HepG2 (cell line): ENCODE data around the gene DCAF15. TPM values are rescaled to one million over a fixed set of nuclear protein-coding genes. Genes with fewer than 3 reads are reported as not detected.

Experiments
- ATAC-seq: fragments of 200-7000 bp; cut with Tn5 transposase; 3 replicates; pipeline ENCODE4 v1.9.1; 2020; ENCODE audit warnings: mild to moderate bottlenecking, moderate library complexity
- BruUV-seq: library from RNA; stranded (reverse); fragments of 400-500 nt; replicated peaks from 2 replicates; lab custom pipeline; 2021; lab: Mats Ljungman, UMichigan
- CTCF ChIA-PET: fragments of 300-600 bp; formaldehyde crosslinking; extraction: SDS; loops from one replicate; lab custom pipeline; 2021; ENCODE audit warnings: low total read pairs, inconsistent platforms, low intra/inter-chr PET ratio; lab: Yijun Ruan, JAX
- POLR2A ChIA-PET: fragments of 350-600 bp; sonication (Branson Sonifier 250); formaldehyde crosslinking; loops from one replicate; lab custom pipeline; 2020; ENCODE audit warnings: antibody characterized with exemption, inconsistent platforms; lab: Yijun Ruan, JAX
- DNase-seq: peaks from one replicate; pipeline ENCODE4 v3.0.0-alpha.2; 2015; ENCODE audit warnings: low spot score
- FAIRE-seq: peaks from 3 replicates; lab custom pipeline; 2011; peaks lifted over from hg19 to GRCh38; lab: Jason Lieb, UNC
- H2AFZ ChIP-seq: one replicate; pipeline ENCODE4 v1.6.1; 2011; ENCODE audit warnings: low read length, inconsistent platforms
- H3K27ac ChIP-seq: fragments of 300-600 bp; 3 replicates; pipeline ENCODE4 v1.8.0; 2011; ENCODE audit warnings: mixed run types, mild to moderate bottlenecking, mixed read lengths, low read length, inconsistent platforms; ENCODE audit not compliant: insufficient read depth; ENCODE audit errors: extremely low read length
- H3K27me3 ChIP-seq, 2 experiments: fragments of 200-600 bp in 1 of 2; 2 replicates in 1 of 2; 3 replicates in 1 of 2; pipeline versions ENCODE4 v1.6.0 to v1.8.0; 2011; ENCODE audit warnings: low read length in 2 of 2, mild to moderate bottlenecking in 2 of 2, moderate library complexity in 2 of 2, inconsistent platforms in 1 of 2; ENCODE audit not compliant: insufficient read depth in 2 of 2, control insufficient read depth in 1 of 2
- H3K36me3 ChIP-seq, 2 experiments: fragments of 200-600 bp in 1 of 2; replicated peaks in 1 of 2; 2 replicates in 1 of 2; 3 replicates in 1 of 2; pipeline versions ENCODE4 v1.5.1 to v1.8.0; 2011; ENCODE audit warnings: low read length in 2 of 2, inconsistent platforms in 1 of 2; ENCODE audit not compliant: insufficient read depth in 2 of 2, control insufficient read depth in 1 of 2
- H3K4me1 ChIP-seq: 2 replicates; pipeline ENCODE4 v1.5.1; 2012; ENCODE audit warnings: low read length, inconsistent platforms; ENCODE audit not compliant: insufficient read depth
- H3K4me2 ChIP-seq: 2 replicates; pipeline ENCODE4 v1.6.0; 2011; ENCODE audit warnings: low read depth, low read length, inconsistent platforms
- H3K4me3 ChIP-seq, 3 experiments: fragments of 200-600 bp in 1 of 3; sonication (generic), shearing (Covaris generic) in 1 of 3; replicated peaks in 1 of 3; 2 replicates each; pipeline ENCODE4 v1.5.1; 2011 to 2016; ENCODE audit warnings: low read length in 3 of 3, inconsistent platforms in 2 of 3, low read depth in 2 of 3, mild to moderate bottlenecking in 2 of 3, control low read depth in 1 of 3, mixed read lengths in 1 of 3; ENCODE audit not compliant: insufficient read depth in 1 of 3
- H3K79me2 ChIP-seq: one replicate; pipeline ENCODE4 v1.6.1; 2011; ENCODE audit warnings: low read length, inconsistent platforms; ENCODE audit not compliant: insufficient read depth
- H3K9ac ChIP-seq: 2 replicates; pipeline ENCODE4 v1.6.0; 2011; ENCODE audit warnings: mild to moderate bottlenecking, low read depth, low read length, inconsistent platforms; ENCODE audit not compliant: insufficient read depth
- H3K9me3 ChIP-seq: 2 replicates; pipeline ENCODE4 v1.5.1; 2012; ENCODE audit warnings: mild to moderate bottlenecking, low read length
- H4K20me1 ChIP-seq: 2 replicates; pipeline ENCODE4 v1.6.0; 2011; ENCODE audit warnings: inconsistent platforms, mild to moderate bottlenecking, low read length, moderate library complexity; ENCODE audit not compliant: insufficient read depth
- GABPB1 ChIP-seq: IDR thresholded peaks from 2 replicates; pipeline ENCODE4 v1.6.1; 2016; ENCODE audit warnings: mild to moderate bottlenecking, missing genetic modification reagents, moderate library complexity, missing compliant biosample characterization
- KDM6A ChIP-seq: IDR thresholded peaks from 2 replicates; pipeline ENCODE4 v1.6.1; 2016; ENCODE audit warnings: low read depth
- KLF6 ChIP-seq: IDR thresholded peaks from 2 replicates; pipeline ENCODE4 v1.8.0; 2016; ENCODE audit warnings: missing biosample characterization, missing genetic modification reagents
- NAIF1 ChIP-seq: sonication (generic); formaldehyde crosslinking; IDR thresholded peaks from 2 replicates; pipeline ENCODE4 v1.5.0; 2020; ENCODE audit warnings: mild to moderate bottlenecking, missing genetic modification reagents, borderline replicate concordance
- YEATS4 ChIP-seq: sonication (generic); formaldehyde crosslinking; IDR thresholded peaks from 2 replicates; pipeline ENCODE4 v1.4.0; 2020; ENCODE audit warnings: missing genetic modification reagents, borderline replicate concordance
- ZFYVE20 ChIP-seq: sonication (generic); formaldehyde crosslinking; IDR thresholded peaks from 2 replicates; pipeline ENCODE4 v1.8.0; 2023; ENCODE audit warnings: low read depth, mild to moderate bottlenecking, moderate library complexity, missing genetic modification reagents, borderline replicate concordance
- ZNF562 ChIP-seq: sonication (generic); formaldehyde crosslinking; IDR thresholded peaks from 2 replicates; pipeline ENCODE4 v1.8.0; 2022; ENCODE audit warnings: missing genetic modification reagents, borderline replicate concordance
- ZNF619 ChIP-seq: sonication (generic); formaldehyde crosslinking; IDR thresholded peaks from 2 replicates; pipeline ENCODE4 v1.4.0; 2020; ENCODE audit warnings: mild to moderate bottlenecking, missing genetic modification reagents
- WGBS: methylation state at CpG from one replicate; pipeline ENCODE4 v1.1.6; 2017; ENCODE audit warnings: low lambda C conversion rate; 5-methylcytosine and 5-hydroxymethylcytosine counted together
- in situ Hi-C: cut with HindIII; loops from 2 replicates; pipeline ENCODE4 v1.10.0; 2017; ENCODE audit warnings: low pct_unique_long_range_greater_than_20kb; ENCODE audit not compliant: extremely low pct_ligation_motif_present
- intact Hi-C: fragments of 100-400 bp; cut with micrococcal nuclease; formaldehyde crosslinking; loops from one replicate; pipeline ENCODE4 v1.10.0; 2022; ENCODE audit not compliant: unreplicated experiment
- polyA plus RNA-seq, 8 experiments: library from polyadenylated mRNA; depleted of rRNA in 3 of 8; stranded (reverse) in 7 of 8; unstranded in 1 of 8; fragments of >200 nt; fragmentation: Illumina TruSeq in 4 of 8; extraction: Trizol in 4 of 8; gene quantifications; 2 replicates each; pipeline versions ENCODE4 v1.2.1 to v1.2.3, GENCODE V29; 2011 to 2016; ENCODE audit warnings: low read depth in 4 of 8, missing spikeins in 1 of 8, mixed read lengths in 1 of 8; ENCODE audit not compliant: insufficient read depth in 1 of 8
- total RNA-seq, 5 experiments: library from RNA; depleted of rRNA; stranded (reverse); fragments of >200 nt; fragmentation: Illumina TruSeq; extraction: Trizol; gene quantifications; 2 replicates each; pipeline ENCODE4 v1.2.3, GENCODE V29; 2016; ENCODE audit warnings: low read depth in 1 of 5
- TF ChIP-seq, protein P1 (sequence below): sonication (generic); formaldehyde crosslinking; IDR thresholded peaks from 2 replicates; pipeline ENCODE4 v1.4.0; 2020; ENCODE audit warnings: missing genetic modification reagents, borderline replicate concordance
- TF ChIP-seq, protein P2 (sequence below): sonication (generic); formaldehyde crosslinking; IDR thresholded peaks from 2 replicates; pipeline ENCODE4 v1.5.0; 2020; ENCODE audit warnings: missing genetic modification reagents
- TF ChIP-seq, protein P3 (sequence below): IDR thresholded peaks from 2 replicates; pipeline ENCODE4 v1.6.1; 2016; ENCODE audit warnings: low read depth, control low read depth
- TF ChIP-seq, protein P4 (sequence below): sonication (generic); formaldehyde crosslinking; IDR thresholded peaks from 2 replicates; pipeline ENCODE4 v1.5.1; 2020; ENCODE audit warnings: missing genetic modification reagents, mild to moderate bottlenecking, borderline replicate concordance
- TF ChIP-seq, protein P5 (sequence below), 2 experiments: sonication (generic) in 1 of 2; formaldehyde crosslinking in 1 of 2; IDR thresholded peaks; 2 replicates each; pipeline versions ENCODE4 v1.4.0 to v1.6.1; 2016 to 2020; ENCODE audit warnings: borderline replicate concordance in 1 of 2, low read depth in 1 of 2, mild to moderate bottlenecking in 1 of 2, missing genetic modification reagents in 1 of 2

DCAF15 gene
- total and polyA plus RNA-seq, 2 of the 13 experiments (the other 11 are each of a cell fraction or from before 2014, with no cell fraction given): 13.6 to 14.0 TPM

DNA sequence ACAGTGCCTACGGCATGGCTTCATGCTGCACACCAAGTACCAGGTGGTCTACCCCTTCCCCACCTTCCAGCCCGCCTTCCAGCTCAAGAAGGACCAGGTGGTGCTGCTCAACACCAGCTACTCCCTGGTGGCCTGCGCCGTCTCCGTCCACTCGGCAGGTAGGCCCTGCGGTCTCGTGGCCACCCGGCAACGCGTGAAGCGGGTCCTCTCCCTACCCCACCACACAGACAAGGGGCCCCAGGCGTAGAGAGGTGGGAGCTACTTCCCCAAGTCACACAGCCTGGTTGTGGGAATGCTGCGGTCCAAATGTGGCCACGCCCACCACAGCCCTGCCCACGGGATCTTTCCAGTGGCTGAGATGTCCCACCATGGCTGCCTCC is 4.0 kb downstream of the DCAF15 start (continued):
- no peak for TF ChIP-seq YEATS4 (CRISPR knock-in tag)
- TF ChIP-seq GABPB1: no peak
- TF ChIP-seq, protein P1, sequence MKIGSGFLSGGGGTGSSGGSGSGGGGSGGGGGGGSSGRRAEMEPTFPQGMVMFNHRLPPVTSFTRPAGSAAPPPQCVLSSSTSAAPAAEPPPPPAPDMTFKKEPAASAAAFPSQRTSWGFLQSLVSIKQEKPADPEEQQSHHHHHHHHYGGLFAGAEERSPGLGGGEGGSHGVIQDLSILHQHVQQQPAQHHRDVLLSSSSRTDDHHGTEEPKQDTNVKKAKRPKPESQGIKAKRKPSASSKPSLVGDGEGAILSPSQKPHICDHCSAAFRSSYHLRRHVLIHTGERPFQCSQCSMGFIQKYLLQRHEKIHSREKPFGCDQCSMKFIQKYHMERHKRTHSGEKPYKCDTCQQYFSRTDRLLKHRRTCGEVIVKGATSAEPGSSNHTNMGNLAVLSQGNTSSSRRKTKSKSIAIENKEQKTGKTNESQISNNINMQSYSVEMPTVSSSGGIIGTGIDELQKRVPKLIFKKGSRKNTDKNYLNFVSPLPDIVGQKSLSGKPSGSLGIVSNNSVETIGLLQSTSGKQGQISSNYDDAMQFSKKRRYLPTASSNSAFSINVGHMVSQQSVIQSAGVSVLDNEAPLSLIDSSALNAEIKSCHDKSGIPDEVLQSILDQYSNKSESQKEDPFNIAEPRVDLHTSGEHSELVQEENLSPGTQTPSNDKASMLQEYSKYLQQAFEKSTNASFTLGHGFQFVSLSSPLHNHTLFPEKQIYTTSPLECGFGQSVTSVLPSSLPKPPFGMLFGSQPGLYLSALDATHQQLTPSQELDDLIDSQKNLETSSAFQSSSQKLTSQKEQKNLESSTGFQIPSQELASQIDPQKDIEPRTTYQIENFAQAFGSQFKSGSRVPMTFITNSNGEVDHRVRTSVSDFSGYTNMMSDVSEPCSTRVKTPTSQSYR: no peak
- TF ChIP-seq ZFYVE20 (CRISPR knock-in tag): no peak
- TF ChIP-seq, protein P2, sequence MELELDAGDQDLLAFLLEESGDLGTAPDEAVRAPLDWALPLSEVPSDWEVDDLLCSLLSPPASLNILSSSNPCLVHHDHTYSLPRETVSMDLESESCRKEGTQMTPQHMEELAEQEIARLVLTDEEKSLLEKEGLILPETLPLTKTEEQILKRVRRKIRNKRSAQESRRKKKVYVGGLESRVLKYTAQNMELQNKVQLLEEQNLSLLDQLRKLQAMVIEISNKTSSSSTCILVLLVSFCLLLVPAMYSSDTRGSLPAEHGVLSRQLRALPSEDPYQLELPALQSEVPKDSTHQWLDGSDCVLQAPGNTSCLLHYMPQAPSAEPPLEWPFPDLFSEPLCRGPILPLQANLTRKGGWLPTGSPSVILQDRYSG (CRISPR knock-in tag): no peak
- TF ChIP-seq ZNF562 (CRISPR knock-in tag): no peak

DNA sequence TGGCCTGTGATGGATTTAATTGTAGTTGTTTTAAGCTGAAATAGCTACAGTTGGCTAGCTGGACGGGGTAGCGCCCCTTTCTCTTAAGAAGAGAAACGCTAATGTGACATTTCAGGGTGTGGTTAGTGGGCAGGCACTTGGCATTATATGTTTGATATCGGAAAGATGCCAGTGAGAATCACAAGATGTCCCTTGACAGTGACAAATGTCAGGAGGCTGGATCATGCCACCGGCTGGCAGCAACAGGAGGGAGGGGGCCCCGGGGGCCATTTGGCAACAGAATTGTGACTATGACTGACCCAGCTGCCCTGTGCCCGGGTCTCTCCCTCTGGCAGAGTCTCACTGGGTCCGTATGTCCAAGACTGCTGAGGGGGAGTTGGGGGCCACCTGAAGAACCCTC is 4.7 kb downstream of the DCAF15 start:
- in situ Hi-C loops (no loop called here), intact Hi-C loops (no loop called here)
- Histone ChIP-seq H3K4me2 (no peak overlapping the region), H3K27me3 (no peaks in the 10 kb centered on the region; a peak in 1 of 5 replicates), H4K20me1 (no peaks in the 10 kb centered on the region), H3K4me1 (peaks cover 10% of the 10 kb centered on the region), H3K79me2 (peaks cover 14% of the 10 kb centered on the region), H3K36me3 (peaks cover 19 to 55% of the 10 kb centered on the region in 2 experiments; a peak in 4 of 5 replicates), H3K4me3 (no peak overlapping the region), H3K27ac (no peak overlapping the region), H3K9ac (no peak overlapping the region), H2AFZ (no peak overlapping the region), H3K9me3 (no peaks in the 10 kb centered on the region)
- CTCF ChIA-PET: no interaction called here
- POLR2A ChIA-PET: no interaction called here
- ATAC-seq (no peak), DNase-seq (no peak), FAIRE-seq (no peak)
- no TSS peak for BruUV-seq
- 96% methylated on average over 7 of the region's 8 CpGs for WGBS
- TF ChIP-seq KDM6A (CRISPR knock-in tag): no peak
- TF ChIP-seq NAIF1 (CRISPR knock-in tag): no peak
- no peak for TF ChIP-seq ZNF619 (CRISPR knock-in tag)
- TF ChIP-seq, protein P3, sequence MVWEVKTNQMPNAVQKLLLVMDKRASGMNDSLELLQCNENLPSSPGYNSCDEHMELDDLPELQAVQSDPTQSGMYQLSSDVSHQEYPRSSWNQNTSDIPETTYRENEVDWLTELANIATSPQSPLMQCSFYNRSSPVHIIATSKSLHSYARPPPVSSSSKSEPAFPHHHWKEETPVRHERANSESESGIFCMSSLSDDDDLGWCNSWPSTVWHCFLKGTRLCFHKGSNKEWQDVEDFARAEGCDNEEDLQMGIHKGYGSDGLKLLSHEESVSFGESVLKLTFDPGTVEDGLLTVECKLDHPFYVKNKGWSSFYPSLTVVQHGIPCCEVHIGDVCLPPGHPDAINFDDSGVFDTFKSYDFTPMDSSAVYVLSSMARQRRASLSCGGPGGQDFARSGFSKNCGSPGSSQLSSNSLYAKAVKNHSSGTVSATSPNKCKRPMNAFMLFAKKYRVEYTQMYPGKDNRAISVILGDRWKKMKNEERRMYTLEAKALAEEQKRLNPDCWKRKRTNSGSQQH: no peak
- TF ChIP-seq KLF6 (CRISPR knock-in tag): no peak
- TF ChIP-seq, protein P4, sequence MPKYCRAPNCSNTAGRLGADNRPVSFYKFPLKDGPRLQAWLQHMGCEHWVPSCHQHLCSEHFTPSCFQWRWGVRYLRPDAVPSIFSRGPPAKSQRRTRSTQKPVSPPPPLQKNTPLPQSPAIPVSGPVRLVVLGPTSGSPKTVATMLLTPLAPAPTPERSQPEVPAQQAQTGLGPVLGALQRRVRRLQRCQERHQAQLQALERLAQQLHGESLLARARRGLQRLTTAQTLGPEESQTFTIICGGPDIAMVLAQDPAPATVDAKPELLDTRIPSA: no peak
- TF ChIP-seq, protein P5, sequence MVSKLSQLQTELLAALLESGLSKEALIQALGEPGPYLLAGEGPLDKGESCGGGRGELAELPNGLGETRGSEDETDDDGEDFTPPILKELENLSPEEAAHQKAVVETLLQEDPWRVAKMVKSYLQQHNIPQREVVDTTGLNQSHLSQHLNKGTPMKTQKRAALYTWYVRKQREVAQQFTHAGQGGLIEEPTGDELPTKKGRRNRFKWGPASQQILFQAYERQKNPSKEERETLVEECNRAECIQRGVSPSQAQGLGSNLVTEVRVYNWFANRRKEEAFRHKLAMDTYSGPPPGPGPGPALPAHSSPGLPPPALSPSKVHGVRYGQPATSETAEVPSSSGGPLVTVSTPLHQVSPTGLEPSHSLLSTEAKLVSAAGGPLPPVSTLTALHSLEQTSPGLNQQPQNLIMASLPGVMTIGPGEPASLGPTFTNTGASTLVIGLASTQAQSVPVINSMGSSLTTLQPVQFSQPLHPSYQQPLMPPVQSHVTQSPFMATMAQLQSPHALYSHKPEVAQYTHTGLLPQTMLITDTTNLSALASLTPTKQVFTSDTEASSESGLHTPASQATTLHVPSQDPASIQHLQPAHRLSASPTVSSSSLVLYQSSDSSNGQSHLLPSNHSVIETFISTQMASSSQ (IDR thresholded peaks at IDR 0.05; ENCODE audit: low read depth): no peak
- TF ChIP-seq, protein P5 (CRISPR knock-in tag; IDR thresholded peaks at IDR 0.05; ENCODE audit: borderline replicate concordance): no peak
